ENCODE results near the gene COL20A1. TPM values are rescaled to one million over a fixed set of nuclear protein-coding genes. Genes with fewer than 3 reads are reported as not detected.

Gene COL20A1
- total RNA-seq, 1 experiment from 2014 or later: 2.3 TPM

DNA sequence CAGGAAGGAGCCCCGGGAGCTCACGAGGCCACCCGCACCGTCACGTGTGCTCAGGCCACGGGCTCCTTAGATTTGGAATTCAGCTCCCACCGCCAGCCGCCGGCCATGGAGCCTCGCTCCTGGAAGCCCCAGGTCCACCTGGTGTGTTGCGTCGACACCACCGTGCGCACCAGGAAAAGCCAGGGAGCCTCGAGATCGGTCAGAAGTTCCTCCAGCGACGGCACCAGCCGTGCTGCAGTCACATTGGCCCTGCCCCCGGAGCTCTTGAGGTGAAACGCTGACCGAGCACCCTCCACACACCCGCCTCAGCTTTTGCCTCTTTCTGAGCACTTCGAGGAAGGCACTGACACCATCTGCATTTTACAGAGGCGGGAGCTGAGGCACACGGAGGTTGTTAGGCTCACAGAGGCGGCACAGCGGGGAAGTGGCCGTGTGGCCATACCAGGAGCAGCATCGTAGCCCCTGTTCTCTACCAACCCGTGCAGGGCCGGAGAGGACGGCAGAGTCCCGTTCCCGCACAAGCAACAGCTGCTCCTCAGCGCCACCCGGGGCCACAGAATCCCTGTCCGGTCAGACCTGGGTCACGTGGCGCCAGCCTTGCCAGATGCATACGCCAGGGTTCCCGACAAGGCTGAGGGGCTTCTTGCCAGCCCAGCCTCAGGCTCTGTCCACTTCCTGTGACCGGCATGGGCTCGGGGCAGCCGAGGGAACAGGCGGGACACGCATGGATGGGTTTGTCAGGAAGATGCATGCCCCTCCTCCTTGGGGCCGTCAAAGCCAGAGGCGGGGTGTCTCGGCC, 46.3 kb upstream of the COL20A1 start:
- TF ChIP-seq, protein P1, sequence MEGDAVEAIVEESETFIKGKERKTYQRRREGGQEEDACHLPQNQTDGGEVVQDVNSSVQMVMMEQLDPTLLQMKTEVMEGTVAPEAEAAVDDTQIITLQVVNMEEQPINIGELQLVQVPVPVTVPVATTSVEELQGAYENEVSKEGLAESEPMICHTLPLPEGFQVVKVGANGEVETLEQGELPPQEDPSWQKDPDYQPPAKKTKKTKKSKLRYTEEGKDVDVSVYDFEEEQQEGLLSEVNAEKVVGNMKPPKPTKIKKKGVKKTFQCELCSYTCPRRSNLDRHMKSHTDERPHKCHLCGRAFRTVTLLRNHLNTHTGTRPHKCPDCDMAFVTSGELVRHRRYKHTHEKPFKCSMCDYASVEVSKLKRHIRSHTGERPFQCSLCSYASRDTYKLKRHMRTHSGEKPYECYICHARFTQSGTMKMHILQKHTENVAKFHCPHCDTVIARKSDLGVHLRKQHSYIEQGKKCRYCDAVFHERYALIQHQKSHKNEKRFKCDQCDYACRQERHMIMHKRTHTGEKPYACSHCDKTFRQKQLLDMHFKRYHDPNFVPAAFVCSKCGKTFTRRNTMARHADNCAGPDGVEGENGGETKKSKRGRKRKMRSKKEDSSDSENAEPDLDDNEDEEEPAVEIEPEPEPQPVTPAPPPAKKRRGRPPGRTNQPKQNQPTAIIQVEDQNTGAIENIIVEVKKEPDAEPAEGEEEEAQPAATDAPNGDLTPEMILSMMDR (conservative IDR thresholded peaks at IDR 0.05): no peak

More for the DNA sequence above, 46.3 kb upstream of the COL20A1 start:
- no peak overlapping the region for H3K9ac ChIP-seq (ENCODE audit: extremely low read depth, insufficient read length, low read length)
- no peaks in the 10 kb centered on the region for H4K20me1 ChIP-seq (ENCODE audit: control insufficient read depth, insufficient read depth, insufficient read length)
- Mint-ChIP-seq H3K9me3 (peaks cover 2 to 5% of the 10 kb centered on the region in 2 experiments; a peak in 1 of 5 replicates), H3K36me3 (ENCODE audit: insufficient read depth in 1 of 3, low read depth in 3 of 3) (peaks cover 0 to 4% (median 0%) of the 10 kb centered on the region in 3 experiments; a peak in 2 of 7 replicates), H3K4me3 (no peak overlapping the region), H3K4me1 (peaks cover 16 to 21% of the 10 kb centered on the region in 2 experiments), H3K27ac (no peak overlapping the region), H3K27me3 (ENCODE audit: low read depth) (peaks cover 13% of the 10 kb centered on the region)
- no peak overlapping the region; the same call in 1 of the 2 replicates for H3K14ac ChIP-seq (ENCODE audit: insufficient read depth, low read length)
- no peak overlapping the region for H2BK120ac ChIP-seq (ENCODE audit: low read depth, low read length, poor library complexity, severe bottlenecking)
- no CpG with 5 or more reads among the region's 50 CpGs for WGBS (ENCODE audit: extremely low coverage, insufficient read length, low lambda C conversion rate)
- no peak overlapping the region for H2BK20ac ChIP-seq (ENCODE audit: low read depth, low read length, poor library complexity, severe bottlenecking)
- H3K27ac ChIP-seq (ENCODE audit: insufficient read length, low read depth, low read length): no peak overlapping the region
- no peak overlapping the region for H3T11ph ChIP-seq (ENCODE audit: low read length)
- no peak overlapping the region for H3K4ac ChIP-seq (ENCODE audit: low read depth, low read length)
- no peak overlapping the region for H4K5ac ChIP-seq (ENCODE audit: insufficient read length, low read depth, low read length)
- H2AK5ac ChIP-seq (ENCODE audit: insufficient read length, low read length): no peak overlapping the region
- H4K8ac ChIP-seq (replicated peaks; ENCODE audit: insufficient read length, low read depth, low read length): no peak overlapping the region
- no peak overlapping the region for H2AFZ ChIP-seq (ENCODE audit: low read length)
- H3K56ac ChIP-seq (ENCODE audit: insufficient read length, low read depth, low read length): no peak overlapping the region
- no peak overlapping the region for H2BK5ac ChIP-seq (ENCODE audit: insufficient read length, low read length)
- H3K4me1 ChIP-seq (ENCODE audit: insufficient read depth, low read length): no peaks in the 10 kb centered on the region
- H3K4me2 ChIP-seq (ENCODE audit: insufficient read depth, insufficient read length, low read length): no peak overlapping the region
- no peaks in the 10 kb centered on the region for H3K9me3 ChIP-seq (ENCODE audit: control insufficient read depth, low read depth, low read length)
- no peaks in the 10 kb centered on the region for H3K27me3 ChIP-seq (ENCODE audit: insufficient read depth, low read length)
- H4K91ac ChIP-seq (ENCODE audit: insufficient read length, low read depth, low read length): no peak overlapping the region
- H3K23me2 ChIP-seq (ENCODE audit: insufficient read length, low read depth, low read length, poor library complexity, severe bottlenecking): no peaks in the 10 kb centered on the region
- peak; percentile 76 for DNase-seq
- no peak overlapping the region for H3K18ac ChIP-seq (ENCODE audit: insufficient read length, low read depth, low read length)
- no peak overlapping the region for H2BK15ac ChIP-seq (ENCODE audit: low read depth, low read length)
- H3K79me2 ChIP-seq (ENCODE audit: insufficient read depth, low read length): no peaks in the 10 kb centered on the region
- no peak overlapping the region for H2BK12ac ChIP-seq (ENCODE audit: insufficient read length, low read depth, low read length)
- no peak overlapping the region for H3K23ac ChIP-seq (ENCODE audit: insufficient read length, low read depth, low read length)
- no peaks in the 10 kb centered on the region for H3K79me1 ChIP-seq (ENCODE audit: insufficient read depth, low read depth, low read length, poor library complexity, severe bottlenecking)

Measured in H9 (cell line).